Measurements from ENCODE around the gene AMZ2.
"Not testable (repeated sequence)": the region's sequence is repeated elsewhere in the genome, so short reads cannot be mapped to it uniquely, and the experiment has no call there.

AMZ2 gene

GRCh38 chr17:68249354-68249765 lies 1.5 kb downstream of the AMZ2 start:
- no peak for DNase-seq (ENCODE audit: low read depth)

- DNase-seq (ENCODE audit: low read depth), result not testable (repeated sequence)
These were observed 5.6 kb downstream of the AMZ2 start for GRCh38 chr17:68253426-68253825.

- no peak for DNase-seq (ENCODE audit: low read depth)
These were observed 7.3 kb downstream of the AMZ2 start for GRCh38 chr17:68255151-68255550.

GRCh38 chr17:68255731-68256538 lies 8.1 kb downstream of the AMZ2 start:
- DNase-seq (ENCODE audit: low read depth), result no peak

- DNase-seq (ENCODE audit: low read depth), result not testable (repeated sequence)
These were observed 8.9 kb downstream of the AMZ2 start for GRCh38 chr17:68256701-68257100.

GRCh38 chr17:68257934-68258333 lies 10.1 kb downstream of the AMZ2 start:
- DNase-seq (ENCODE audit: low read depth), result no peak

- DNase-seq (ENCODE audit: low read depth), result not testable (repeated sequence)
These were observed 11.2 kb downstream of the AMZ2 start for GRCh38 chr17:68258890-68259647.

GRCh38 chr17:68259648-68259951 lies 11.8 kb downstream of the AMZ2 start:
- not testable (repeated sequence) for DNase-seq (ENCODE audit: low read depth)

- no peak for DNase-seq (ENCODE audit: low read depth)
These were observed 12.4 kb downstream of the AMZ2 start for GRCh38 chr17:68260051-68260762.

GRCh38 chr17:68262467-68262866 lies 14.6 kb downstream of the AMZ2 start:
- DNase-seq (ENCODE audit: low read depth), result not testable (repeated sequence)

- not testable (repeated sequence) for DNase-seq (ENCODE audit: low read depth)
These were observed 15.3 kb downstream of the AMZ2 start for GRCh38 chr17:68263101-68263681.

GRCh38 chr17:68265833-68266232 lies 18.0 kb downstream of the AMZ2 start:
- not testable (repeated sequence) for DNase-seq (ENCODE audit: low read depth)

- DNase-seq (ENCODE audit: low read depth), result no peak
These were observed 25.9 kb downstream of the AMZ2 start for GRCh38 chr17:68273722-68274121.

GRCh38 chr17:68276339-68276738 lies 28.5 kb downstream of the AMZ2 start:
- DNase-seq (ENCODE audit: low read depth), result not testable (repeated sequence)

- no peak for DNase-seq (ENCODE audit: low read depth)
These were observed 30.0 kb downstream of the AMZ2 start for GRCh38 chr17:68277807-68278206.

- DNase-seq (ENCODE audit: low read depth), result not testable (repeated sequence)
These were observed 34.1 kb downstream of the AMZ2 start for GRCh38 chr17:68281965-68282364.

- DNase-seq (ENCODE audit: low read depth), result no peak
These were observed 40.5 kb downstream of the AMZ2 start for GRCh38 chr17:68288375-68288774.

- DNase-seq (ENCODE audit: low read depth), result no peak
These were observed 41.0 kb downstream of the AMZ2 start for GRCh38 chr17:68288804-68289203.

- no peak for DNase-seq (ENCODE audit: low read depth)
These were observed 41.6 kb downstream of the AMZ2 start for GRCh38 chr17:68289473-68289872.

- DNase-seq (ENCODE audit: low read depth), result no peak
These were observed 42.1 kb downstream of the AMZ2 start for GRCh38 chr17:68289936-68290267.

- DNase-seq (ENCODE audit: low read depth), result no peak
These were observed 42.6 kb downstream of the AMZ2 start for GRCh38 chr17:68290268-68290954.
